ENCODE data around the gene R3HCC1L.

Gene R3HCC1L

GRCh38 chr10:98276311-98276710 lies 141.9 kb downstream of the R3HCC1L start:
- DNase-seq (ENCODE audit: low spot score) = no peak

DNA sequence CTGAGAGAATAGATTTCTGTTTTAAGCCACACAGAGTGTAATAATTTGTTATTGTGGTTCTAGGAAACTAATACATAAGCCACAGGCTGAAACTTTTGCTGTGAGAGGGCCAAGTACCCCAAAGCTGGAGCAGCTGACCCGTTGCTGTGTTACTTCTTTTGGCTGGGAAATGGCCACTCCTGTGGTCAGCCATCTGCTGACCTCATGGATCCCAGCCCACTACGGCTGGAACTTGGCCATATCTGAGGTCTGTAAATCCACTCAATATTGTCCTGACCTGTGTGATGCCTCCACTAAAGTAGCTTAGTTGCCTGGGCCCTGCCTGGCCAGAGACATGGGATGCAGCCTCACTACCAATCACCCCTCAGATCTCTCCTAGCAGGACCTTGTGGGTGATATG lies 151.0 kb downstream of the R3HCC1L start:
- DNase-seq (ENCODE audit: low spot score) = no peak

- DNase-seq (ENCODE audit: low spot score) = no peak
These were observed 152.0 kb downstream of the R3HCC1L start for GRCh38 chr10:98286419-98286818.

DNA sequence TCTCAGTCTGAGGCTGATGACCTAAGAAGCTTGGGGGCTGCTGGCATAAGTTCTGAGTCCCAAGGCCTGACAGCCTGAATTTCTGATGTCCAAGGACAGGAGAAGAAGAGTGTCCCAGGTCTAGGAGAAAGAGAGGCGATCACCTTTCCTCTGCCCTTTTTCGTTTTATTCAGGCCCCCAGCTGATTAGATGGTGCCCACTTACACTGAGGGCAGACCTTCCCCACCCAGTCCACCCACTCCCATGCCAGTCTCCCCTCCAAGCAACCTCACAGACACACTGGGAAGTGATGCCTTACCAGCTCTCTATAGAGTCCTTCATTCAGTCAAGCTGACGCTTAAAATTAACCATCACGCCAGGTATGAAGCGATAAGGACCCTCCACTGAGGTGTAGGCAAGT lies 152.9 kb downstream of the R3HCC1L start:
- DNase-seq (ENCODE audit: low spot score) = no peak

DNA sequence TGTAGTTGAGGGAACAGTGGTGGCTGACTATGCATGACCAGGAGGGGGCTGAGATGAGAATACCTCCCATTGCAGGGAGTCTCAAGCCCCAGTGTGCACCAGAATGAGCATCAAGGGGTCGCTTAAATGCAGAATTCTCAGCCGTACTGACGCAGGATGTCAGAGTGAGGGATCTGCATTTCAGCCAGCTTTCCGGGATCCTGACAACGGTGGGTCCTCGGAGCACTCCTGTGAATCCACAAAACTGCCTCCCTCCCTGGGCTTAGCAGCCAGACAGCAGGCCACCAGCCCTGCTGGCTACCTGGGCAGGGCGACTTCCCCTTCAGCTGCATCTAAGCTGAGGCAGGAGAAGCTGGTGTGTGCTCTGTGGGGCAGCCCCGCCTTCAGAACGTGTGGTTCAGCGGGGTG lies 155.3 kb downstream of the R3HCC1L start:
- DNase-seq (ENCODE audit: low spot score) = no peak

- no peak for DNase-seq (ENCODE audit: low spot score)
These were observed 158.5 kb downstream of the R3HCC1L start for GRCh38 chr10:98292971-98293370.

DNA sequence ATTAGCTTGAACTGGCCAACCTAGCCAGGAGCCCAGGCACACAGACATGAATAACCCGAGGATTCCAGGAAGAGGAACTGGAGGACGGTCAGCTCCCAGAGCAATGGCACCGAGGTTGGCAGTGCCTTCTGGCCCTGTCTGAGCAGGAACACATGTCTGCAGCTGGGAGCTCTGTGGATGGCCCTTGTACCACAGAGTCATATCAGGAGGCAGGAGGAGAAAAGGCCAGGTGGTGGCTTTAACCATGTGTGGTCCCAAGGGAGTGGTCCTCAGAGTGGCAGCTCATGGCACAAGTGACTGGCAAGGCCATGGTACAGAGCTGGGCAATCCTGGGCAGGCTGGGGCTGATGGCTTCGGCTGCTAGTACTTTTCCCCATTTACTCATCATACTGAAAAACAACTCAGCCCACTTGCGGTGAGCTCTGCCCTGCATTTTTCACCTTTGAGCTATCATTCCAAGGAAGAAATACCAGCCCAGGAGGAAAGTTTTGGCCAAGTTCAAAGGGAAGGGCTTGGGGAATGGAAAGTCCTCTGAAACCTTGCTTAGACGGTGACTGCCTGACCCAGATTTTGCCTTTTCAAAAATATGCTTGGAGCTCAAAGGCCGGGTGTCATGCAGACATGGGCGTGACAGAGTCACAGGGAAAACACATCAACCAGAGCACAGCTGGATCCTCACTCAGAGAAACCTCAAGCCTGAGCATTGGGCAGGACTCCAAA lies 159.3 kb downstream of the R3HCC1L start:
- DNase-seq (ENCODE audit: low spot score) = no peak

DNA sequence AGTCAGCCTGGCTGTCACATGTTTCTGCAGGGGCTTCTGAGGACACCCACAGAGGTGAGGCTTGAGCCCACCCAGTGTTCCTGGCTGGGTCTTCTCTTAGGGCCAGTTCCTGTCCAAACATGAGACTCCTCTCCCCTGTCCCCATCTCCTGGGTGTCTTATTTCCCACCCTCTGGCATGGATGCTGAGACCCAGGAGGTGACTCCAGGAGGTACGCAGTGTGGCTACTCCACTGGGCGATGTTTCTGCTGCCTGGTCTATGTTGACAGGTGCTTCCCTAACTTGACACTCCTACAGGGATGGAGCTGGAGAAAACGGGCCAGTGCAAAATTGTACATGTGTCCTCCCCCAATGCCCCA lies 159.8 kb downstream of the R3HCC1L start:
- DNase-seq (ENCODE audit: low spot score) = no peak

Data from NAMALWA (cell line).